K562 (cell line): ENCODE measurements around the gene ADAMTS6.

Experiments used
- CCAR2 ChIP-seq: fragments of 200-400 bp; formaldehyde crosslinking; IDR thresholded peaks from 2 replicates; pipeline ENCODE4 v1.6.1; 2017; ENCODE audit warnings: mild to moderate bottlenecking, low read depth, low read length
- CTCF ChIP-seq, 3 experiments: IDR thresholded peaks in 2 of 3; conservative IDR thresholded peaks in 1 of 3; 2 replicates each; pipeline ENCODE4 v1.5.1; 2011 to 2012; ENCODE audit warnings: low read length in 3 of 3, mild to moderate bottlenecking in 3 of 3, control low read depth in 2 of 3, improper control_type of control experiment in 1 of 3, inconsistent platforms in 1 of 3, low read depth in 1 of 3, mixed read lengths in 1 of 3, moderate library complexity in 1 of 3; ENCODE audit not compliant: insufficient read depth in 2 of 3
- GATA2 ChIP-seq: sonication (generic); formaldehyde crosslinking; IDR thresholded peaks from 2 replicates; pipeline ENCODE4 v1.4.0; 2020; ENCODE audit warnings: mild to moderate bottlenecking, missing genetic modification reagents
- NRF1 ChIP-seq, 2 experiments: fragments of 450-650 bp; IDR thresholded peaks in 1 of 2; conservative IDR thresholded peaks in 1 of 2; 2 replicates each; pipeline ENCODE4 v1.6.1; 2014; ENCODE audit warnings: mild to moderate bottlenecking in 2 of 2
- PBX2 ChIP-seq, 2 experiments: IDR thresholded peaks in 1 of 2; conservative IDR thresholded peaks in 1 of 2; 2 replicates each; pipeline ENCODE4 v1.6.1; 2016; ENCODE audit warnings: low read depth in 2 of 2, mild to moderate bottlenecking in 1 of 2, missing compliant biosample characterization in 1 of 2, missing genetic modification characterization in 1 of 2, moderate library complexity in 1 of 2
- PHF20 ChIP-seq: fragments of 450-650 bp; IDR thresholded peaks from 2 replicates; pipeline ENCODE4 v1.6.1; 2018; ENCODE audit not compliant: partially characterized antibody
- POLR2A ChIP-seq: fragments of 450-650 bp; conservative IDR thresholded peaks from 2 replicates; pipeline ENCODE4 v1.6.1; 2016
- POLR2AphosphoS5 ChIP-seq: IDR thresholded peaks from 2 replicates; pipeline ENCODE4 v1.6.1; 2011; ENCODE audit warnings: mild to moderate bottlenecking, low read depth, low read length, moderate library complexity; ENCODE audit not compliant: control insufficient read depth, insufficient read depth
- RAD51 ChIP-seq: fragments of 450-650 bp; IDR thresholded peaks from 2 replicates; pipeline ENCODE4 v1.7.1; 2016; ENCODE audit warnings: low read depth, mild to moderate bottlenecking, borderline replicate concordance
- RB1 ChIP-seq: fragments of 450-650 bp; IDR thresholded peaks from 2 replicates; pipeline ENCODE4 v1.6.1; 2017; ENCODE audit warnings: low read depth, mild to moderate bottlenecking
- ZNF224 ChIP-seq: sonication (generic); formaldehyde crosslinking; IDR thresholded peaks from 2 replicates; pipeline ENCODE4 v1.8.0; 2022; ENCODE audit warnings: mild to moderate bottlenecking, missing genetic modification reagents
- ZNF274 ChIP-seq: IDR thresholded peaks from 2 replicates; pipeline ENCODE4 v1.6.1; 2011; ENCODE audit warnings: low read depth, mild to moderate bottlenecking, low read length, moderate library complexity, borderline replicate concordance
- TF ChIP-seq, protein P1 (sequence below): sonication (generic); formaldehyde crosslinking; IDR thresholded peaks from 2 replicates; pipeline ENCODE4 v1.8.1; 2022; ENCODE audit warnings: missing genetic modification reagents

DNA sequence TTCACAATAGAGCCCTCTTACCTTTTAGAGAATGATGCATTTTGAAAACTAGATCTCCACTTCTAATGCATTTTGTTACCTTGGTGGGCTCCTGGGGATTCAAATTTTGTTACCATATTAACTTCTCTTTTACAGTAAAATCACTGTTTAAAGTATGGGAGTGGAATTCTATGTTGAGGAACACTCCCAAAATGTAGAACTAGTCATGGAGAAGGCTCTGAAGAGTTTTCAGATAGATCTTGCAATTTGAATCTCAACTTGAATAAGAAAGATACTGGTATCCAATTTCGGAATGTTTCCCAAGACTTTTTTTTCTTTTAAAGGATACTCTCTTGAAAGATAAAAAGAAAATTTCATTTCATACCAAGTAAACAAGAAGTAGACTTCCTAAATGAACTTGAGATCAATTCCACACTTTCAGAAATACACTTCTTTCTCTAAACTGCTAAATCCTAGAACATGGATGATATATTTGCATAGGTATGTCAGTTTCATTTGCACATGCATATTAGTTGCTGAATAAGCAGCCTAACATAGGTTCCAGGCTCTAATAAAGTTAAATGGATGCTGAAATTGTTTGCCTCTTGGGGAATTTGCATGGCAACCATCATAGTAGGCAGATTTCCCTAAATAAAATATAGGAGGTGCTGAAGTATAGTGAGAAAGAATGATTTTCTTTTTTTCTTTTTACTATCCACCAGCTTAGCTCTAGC is 205.4 kb downstream of the ADAMTS6 start:
- TF ChIP-seq, protein P1, sequence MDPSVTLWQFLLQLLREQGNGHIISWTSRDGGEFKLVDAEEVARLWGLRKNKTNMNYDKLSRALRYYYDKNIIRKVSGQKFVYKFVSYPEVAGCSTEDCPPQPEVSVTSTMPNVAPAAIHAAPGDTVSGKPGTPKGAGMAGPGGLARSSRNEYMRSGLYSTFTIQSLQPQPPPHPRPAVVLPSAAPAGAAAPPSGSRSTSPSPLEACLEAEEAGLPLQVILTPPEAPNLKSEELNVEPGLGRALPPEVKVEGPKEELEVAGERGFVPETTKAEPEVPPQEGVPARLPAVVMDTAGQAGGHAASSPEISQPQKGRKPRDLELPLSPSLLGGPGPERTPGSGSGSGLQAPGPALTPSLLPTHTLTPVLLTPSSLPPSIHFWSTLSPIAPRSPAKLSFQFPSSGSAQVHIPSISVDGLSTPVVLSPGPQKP (CRISPR knock-in tag): no peak
- no peak for TF ChIP-seq POLR2A
- TF ChIP-seq RAD51: no peak
- no peak for TF ChIP-seq NRF1 (conservative IDR thresholded peaks at IDR 0.05 in 1 of 2, IDR thresholded peaks at IDR 0.05 in 1 of 2)
- no peak for TF ChIP-seq CCAR2
- TF ChIP-seq ZNF224 (CRISPR knock-in tag): no peak
- no peak for TF ChIP-seq ZNF274
- TF ChIP-seq PHF20: no peak
- TF ChIP-seq POLR2AphosphoS5: no peak
- no peak for TF ChIP-seq PBX2 (CRISPR knock-in tag; IDR thresholded peaks at IDR 0.05; ENCODE audit: low read depth)
- TF ChIP-seq PBX2 (tag; conservative IDR thresholded peaks at IDR 0.05; ENCODE audit: low read depth): no peak
- no peak for TF ChIP-seq CTCF (IDR thresholded peaks at IDR 0.05 in 2 of 3, conservative IDR thresholded peaks at IDR 0.05 in 1 of 3; ENCODE audit: insufficient read depth in 2 of 3, low read depth in 1 of 3, low read length in 3 of 3)
- TF ChIP-seq RB1: no peak
- TF ChIP-seq GATA2 (CRISPR knock-in tag): no peak
